Measurements from ENCODE around the gene PGGHG.

DNA sequence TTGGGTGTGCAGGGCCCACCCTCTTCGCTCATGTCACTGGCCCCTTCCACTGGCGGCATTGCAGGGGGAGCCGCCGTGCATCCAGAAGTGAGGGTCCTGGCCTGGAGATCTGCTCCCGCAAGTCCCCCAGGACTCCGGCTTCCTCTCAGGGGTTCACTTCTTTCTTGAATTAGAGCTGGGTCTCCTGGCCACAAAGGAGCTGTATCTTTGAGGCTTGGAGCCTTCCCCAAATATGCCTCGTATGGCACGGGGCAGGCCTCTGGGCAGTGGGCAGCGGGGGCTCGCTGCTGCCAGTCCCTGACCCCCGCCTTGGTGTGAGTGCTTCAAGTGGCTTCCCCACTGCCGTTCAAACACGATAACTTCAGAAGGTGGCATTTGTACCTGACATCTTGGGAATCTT, 39.1 kb downstream of the PGGHG start:
- TF ChIP-seq, protein P1, sequence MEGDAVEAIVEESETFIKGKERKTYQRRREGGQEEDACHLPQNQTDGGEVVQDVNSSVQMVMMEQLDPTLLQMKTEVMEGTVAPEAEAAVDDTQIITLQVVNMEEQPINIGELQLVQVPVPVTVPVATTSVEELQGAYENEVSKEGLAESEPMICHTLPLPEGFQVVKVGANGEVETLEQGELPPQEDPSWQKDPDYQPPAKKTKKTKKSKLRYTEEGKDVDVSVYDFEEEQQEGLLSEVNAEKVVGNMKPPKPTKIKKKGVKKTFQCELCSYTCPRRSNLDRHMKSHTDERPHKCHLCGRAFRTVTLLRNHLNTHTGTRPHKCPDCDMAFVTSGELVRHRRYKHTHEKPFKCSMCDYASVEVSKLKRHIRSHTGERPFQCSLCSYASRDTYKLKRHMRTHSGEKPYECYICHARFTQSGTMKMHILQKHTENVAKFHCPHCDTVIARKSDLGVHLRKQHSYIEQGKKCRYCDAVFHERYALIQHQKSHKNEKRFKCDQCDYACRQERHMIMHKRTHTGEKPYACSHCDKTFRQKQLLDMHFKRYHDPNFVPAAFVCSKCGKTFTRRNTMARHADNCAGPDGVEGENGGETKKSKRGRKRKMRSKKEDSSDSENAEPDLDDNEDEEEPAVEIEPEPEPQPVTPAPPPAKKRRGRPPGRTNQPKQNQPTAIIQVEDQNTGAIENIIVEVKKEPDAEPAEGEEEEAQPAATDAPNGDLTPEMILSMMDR (conservative IDR thresholded peaks at IDR 0.05 in 1 of 2, IDR thresholded peaks at IDR 0.05 in 1 of 2; ENCODE audit: extremely low read depth in 1 of 2, insufficient read depth in 1 of 2, low read depth in 1 of 2, low read length in 2 of 2), result no peak
- no peak for TF ChIP-seq EZH2 (IDR thresholded peaks at IDR 0.05; ENCODE audit: borderline replicate concordance, low read length)
